NCI-H69 (cell line): Measurements from ENCODE around the gene HPSE.
"Not testable (repeated sequence)": the region's sequence is repeated elsewhere in the genome, so short reads cannot be mapped to it uniquely, and the experiment has no call there.

Experiments used
- DNase-seq: peaks from one replicate; lab custom pipeline; 2025; lab: John Stamatoyannopoulos, UW

The HPSE gene

GRCh38 chr4:83283181-83283580 lies 51.5 kb downstream of the HPSE start:
- no peak for DNase-seq

- peak; percentile 62 for DNase-seq
Observed at GRCh38 chr4:83282049-83282535, 52.6 kb downstream of the HPSE start.

- DNase-seq, result peak; percentile 5
Observed at GRCh38 chr4:83281307-83281706, 53.3 kb downstream of the HPSE start.

DNA sequence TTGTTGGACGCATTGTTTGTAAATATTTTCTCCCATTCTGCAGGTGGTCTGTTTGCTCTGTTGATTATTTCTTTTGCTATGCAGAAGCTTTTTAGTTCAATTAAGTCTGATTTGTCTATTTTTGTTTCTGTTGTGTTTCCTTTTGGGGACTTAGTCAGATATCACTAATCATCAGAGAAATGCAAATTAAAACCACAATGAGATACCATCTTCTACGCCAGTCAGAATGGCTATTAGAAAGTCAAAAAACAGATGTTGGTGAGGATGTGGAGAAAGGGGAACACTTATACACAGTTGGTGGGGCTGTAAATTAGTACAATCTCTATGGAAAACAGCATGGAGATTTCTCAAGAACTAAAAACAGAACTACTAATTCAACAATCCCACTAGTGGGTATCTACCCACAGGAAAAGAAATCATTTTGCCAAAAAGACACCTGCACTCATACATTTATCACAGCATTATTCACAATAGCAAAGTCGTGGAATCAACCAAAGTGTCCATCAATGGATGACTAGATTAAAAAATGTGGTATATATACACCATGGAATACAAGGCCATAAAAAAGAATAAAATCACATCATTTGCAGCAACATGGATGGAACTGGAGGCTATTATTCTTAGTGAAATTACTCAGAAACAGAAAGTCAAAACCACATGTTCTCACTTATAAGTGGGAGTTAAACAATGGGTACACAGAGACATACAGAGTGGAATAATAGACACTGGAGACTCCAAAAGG lies 58.2 kb downstream of the HPSE start:
- no peak for DNase-seq

DNA sequence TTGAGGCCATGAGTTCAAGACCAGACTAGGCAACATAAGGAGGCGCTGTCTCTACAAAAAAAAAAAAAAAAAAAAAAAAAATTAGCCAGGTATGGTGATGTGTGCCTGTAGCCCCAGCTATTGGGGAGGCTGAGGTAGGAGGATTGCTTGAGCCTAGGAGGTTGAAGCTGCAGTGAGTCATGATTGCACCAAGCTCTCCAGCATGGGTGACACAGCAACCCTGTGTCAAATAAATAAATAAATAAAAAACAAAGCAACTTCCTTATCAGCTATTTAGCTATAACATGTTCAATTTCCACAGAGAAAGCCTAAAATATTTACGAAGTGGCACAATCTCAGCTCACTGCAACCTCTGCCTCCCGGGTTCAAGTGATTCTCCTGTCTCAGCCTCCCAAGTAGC lies 60.7 kb downstream of the HPSE start:
- DNase-seq, result not testable (repeated sequence)

DNA sequence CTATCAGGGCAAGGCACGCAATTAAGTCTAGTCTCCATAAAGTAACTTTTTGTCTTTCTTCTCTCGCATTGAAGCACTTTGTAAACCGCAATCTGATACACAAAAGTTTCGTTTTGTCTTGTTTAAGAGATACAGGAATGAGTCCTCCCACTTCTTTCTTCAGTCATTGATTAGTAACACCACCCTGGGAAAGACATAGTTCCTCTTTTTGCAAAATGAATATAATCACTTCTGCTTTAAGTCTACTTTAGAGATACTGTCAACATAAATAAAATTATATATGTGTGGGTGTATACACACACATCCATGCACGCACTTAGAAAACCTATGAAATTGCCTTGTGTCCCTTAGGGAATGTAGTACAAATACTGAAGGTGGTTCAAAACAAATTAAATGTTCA lies 61.7 kb downstream of the HPSE start:
- DNase-seq, result no peak

DNA sequence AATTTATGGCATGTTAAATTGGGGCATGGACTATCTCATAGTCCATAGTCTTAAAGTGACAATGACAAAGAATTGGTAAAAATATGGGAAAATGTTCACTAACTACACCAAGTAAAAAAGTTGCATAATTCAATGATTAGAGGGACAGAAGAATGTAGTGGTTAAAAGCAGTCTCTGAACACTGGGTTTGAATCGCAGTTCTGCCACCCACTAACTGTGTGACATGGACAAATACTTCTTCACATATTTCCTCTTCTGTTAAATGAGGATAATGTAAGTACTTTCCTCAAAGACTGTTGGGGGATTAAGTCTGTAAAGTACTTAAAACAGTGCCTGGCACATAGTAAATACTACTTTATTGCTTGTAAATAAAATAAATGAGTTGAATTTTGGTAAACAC lies 65.4 kb downstream of the HPSE start:
- no peak for DNase-seq

- no peak for DNase-seq
Observed at GRCh38 chr4:83268491-83268890, 66.2 kb downstream of the HPSE start.

- DNase-seq, result no peak
Observed at GRCh38 chr4:83267830-83268475, 66.7 kb downstream of the HPSE start.

GRCh38 chr4:83267121-83267829 lies 67.4 kb downstream of the HPSE start:
- DNase-seq, result no peak

DNA sequence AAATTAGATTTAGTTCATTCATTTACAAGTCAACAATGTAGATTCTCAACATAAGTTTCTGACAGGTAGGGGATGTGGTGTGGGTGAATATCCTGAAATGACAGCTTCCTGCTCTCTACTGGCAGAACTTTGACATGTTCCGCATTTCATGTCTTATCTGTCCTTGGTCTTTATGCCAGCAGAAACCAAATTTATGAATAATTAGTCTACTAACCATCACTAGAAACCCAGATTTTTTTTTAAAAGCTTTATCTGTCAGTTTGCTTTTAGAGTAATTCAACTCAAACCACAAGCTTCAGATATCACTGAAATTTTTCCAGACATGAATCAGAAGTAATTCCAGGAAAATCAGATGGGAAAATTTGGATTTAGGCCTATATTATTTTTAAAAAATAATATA lies 68.0 kb downstream of the HPSE start:
- no peak for DNase-seq

GRCh38 chr4:83263106-83263505 lies 71.5 kb downstream of the HPSE start:
- no peak for DNase-seq

- DNase-seq, result no peak
Observed at GRCh38 chr4:83262682-83263081, 72.0 kb downstream of the HPSE start.

DNA sequence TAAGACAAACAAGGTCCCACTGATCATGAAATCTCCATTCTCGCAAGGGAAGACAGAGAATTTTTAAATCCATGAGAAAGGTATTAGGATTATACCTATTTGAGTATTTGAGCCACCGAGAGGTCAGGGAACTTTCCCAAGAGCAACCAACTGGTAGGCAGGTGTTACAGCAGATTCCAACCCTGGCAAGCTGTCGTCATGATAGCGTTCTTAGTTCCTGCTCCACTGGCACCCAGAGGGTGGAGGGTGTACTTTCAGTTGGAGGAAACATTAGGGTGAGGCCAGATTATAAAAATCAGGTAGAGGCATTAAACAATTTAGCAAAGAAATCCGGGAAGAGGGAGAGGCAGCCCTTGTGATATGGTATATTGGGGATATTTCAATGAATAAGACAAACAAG lies 73.3 kb downstream of the HPSE start:
- DNase-seq, result no peak

GRCh38 chr4:83259586-83259985 lies 75.1 kb downstream of the HPSE start:
- no peak for DNase-seq

DNA sequence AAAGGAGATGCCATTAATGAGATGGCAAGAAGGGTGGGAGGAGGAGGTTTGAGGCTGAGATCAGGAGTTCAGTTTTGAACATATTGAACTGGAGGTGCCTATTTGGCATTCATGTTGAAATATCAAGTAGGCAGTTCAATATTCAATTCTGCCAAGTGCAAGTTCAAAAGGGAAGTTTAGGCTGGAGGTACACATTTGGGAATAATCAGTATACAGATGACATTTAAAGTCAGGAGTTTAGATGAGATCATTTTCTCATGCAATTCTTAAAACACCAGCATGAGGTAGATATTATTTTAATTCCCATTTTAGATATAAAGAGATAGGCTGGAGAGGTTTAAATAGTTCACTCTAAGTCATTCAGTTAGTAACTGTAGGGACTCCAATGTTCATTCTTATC lies 76.2 kb downstream of the HPSE start:
- no peak for DNase-seq

GRCh38 chr4:83257811-83258210 lies 76.8 kb downstream of the HPSE start:
- DNase-seq, result no peak

- peak; percentile 29 for DNase-seq
Observed at GRCh38 chr4:83255584-83255983, 79.1 kb downstream of the HPSE start.

- peak; percentile 75 for DNase-seq
Observed at GRCh38 chr4:83252782-83253405, 81.8 kb downstream of the HPSE start.

GRCh38 chr4:83251447-83251830 lies 83.2 kb downstream of the HPSE start:
- no peak for DNase-seq

DNA sequence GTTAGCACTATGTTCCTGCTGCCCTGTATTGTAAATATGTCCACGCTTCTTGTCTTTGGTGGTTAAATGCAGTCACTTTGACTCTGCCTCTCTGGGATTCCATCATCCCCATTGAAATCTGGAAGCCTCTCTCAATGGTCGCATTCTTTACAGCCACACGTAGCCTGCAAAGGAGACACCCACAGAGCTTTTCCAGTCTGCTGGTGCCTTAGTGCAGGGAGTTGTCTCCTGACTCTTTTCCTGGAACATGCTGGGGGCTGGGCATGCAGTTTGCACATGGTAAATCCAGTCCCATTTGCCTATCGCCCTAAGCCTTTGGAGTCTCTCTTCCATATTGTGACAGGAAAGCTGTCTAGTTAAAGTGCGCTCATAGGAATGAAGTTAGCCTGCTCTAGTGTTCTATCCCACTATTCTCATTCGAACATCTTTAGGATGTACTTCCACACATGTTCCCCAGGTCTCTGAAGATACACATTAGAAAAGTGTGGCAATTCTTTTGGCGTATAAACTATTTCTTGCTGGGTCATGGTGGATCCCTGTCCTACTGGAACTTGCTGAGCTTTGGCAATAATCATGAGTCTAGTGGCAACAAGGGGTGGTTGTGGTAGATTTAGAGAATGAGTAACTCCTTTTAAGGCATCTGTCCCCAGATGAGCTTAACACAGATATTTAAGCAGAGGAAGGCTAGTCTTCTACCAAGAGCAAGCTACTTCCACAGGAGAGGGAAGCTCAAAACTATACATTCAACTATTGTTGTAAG lies 83.8 kb downstream of the HPSE start:
- no peak for DNase-seq

GRCh38 chr4:83248486-83248885 lies 86.2 kb downstream of the HPSE start:
- DNase-seq, result peak; percentile 4
